Suppressor macrophage treated with lipopolysaccharide for 4 hours (primary cell): ENCODE data around the gene SLC4A5.
"Not testable (repeated sequence)": the region's sequence is repeated elsewhere in the genome, so short reads cannot be mapped to it uniquely, and the experiment has no call there.

Experiments
- DNase-seq: peaks from one replicate; pipeline ENCODE4 v3.0.0-alpha.2; 2020

Gene SLC4A5

GRCh38 chr2:74366036-74366435, 22.8 kb upstream of the SLC4A5 start:
- DNase-seq, result no peak

- no peak for DNase-seq
Measured at GRCh38 chr2:74364533-74365505, 21.6 kb upstream of the SLC4A5 start.

- DNase-seq, result no peak
Measured at GRCh38 chr2:74361327-74361726, 18.1 kb upstream of the SLC4A5 start.

GRCh38 chr2:74357627-74358026, 14.4 kb upstream of the SLC4A5 start:
- no peak for DNase-seq

GRCh38 chr2:74349889-74350288, 6.7 kb upstream of the SLC4A5 start:
- DNase-seq, result no peak

GRCh38 chr2:74347742-74348141, 4.5 kb upstream of the SLC4A5 start:
- DNase-seq, result no peak

GRCh38 chr2:74347303-74347702, 4.1 kb upstream of the SLC4A5 start:
- no peak for DNase-seq

GRCh38 chr2:74345272-74345943, 2.2 kb upstream of the SLC4A5 start:
- no peak for DNase-seq

- not testable (repeated sequence) for DNase-seq
Measured at GRCh38 chr2:74336227-74336626, 7.0 kb downstream of the SLC4A5 start.

GRCh38 chr2:74334931-74335333, 8.3 kb downstream of the SLC4A5 start:
- peak; percentile 77 for DNase-seq

GRCh38 chr2:74333896-74334586, 9.2 kb downstream of the SLC4A5 start:
- DNase-seq, result no peak

GRCh38 chr2:74333175-74333574, 10.0 kb downstream of the SLC4A5 start:
- DNase-seq, result peak; percentile 11

GRCh38 chr2:74332550-74333174, 10.6 kb downstream of the SLC4A5 start:
- DNase-seq, result no peak

GRCh38 chr2:74328573-74328972, 14.6 kb downstream of the SLC4A5 start:
- no peak for DNase-seq

GRCh38 chr2:74328074-74328473, 15.1 kb downstream of the SLC4A5 start:
- no peak for DNase-seq

GRCh38 chr2:74327627-74328026, 15.6 kb downstream of the SLC4A5 start:
- no peak for DNase-seq

- DNase-seq, result no peak
Measured at GRCh38 chr2:74327199-74327598, 16.0 kb downstream of the SLC4A5 start.

GRCh38 chr2:74325815-74326214, 17.4 kb downstream of the SLC4A5 start:
- DNase-seq, result no peak

- no peak for DNase-seq
Measured at GRCh38 chr2:74321737-74322136, 21.5 kb downstream of the SLC4A5 start.

GRCh38 chr2:74317701-74318100, 25.5 kb downstream of the SLC4A5 start:
- DNase-seq, result no peak

GRCh38 chr2:74316627-74317295, 26.5 kb downstream of the SLC4A5 start:
- DNase-seq, result no peak

GRCh38 chr2:74314107-74314506, 29.1 kb downstream of the SLC4A5 start:
- no peak for DNase-seq
